Small intestine (tissue), 7 donors: ENCODE results near the gene GPATCH8. TPM values are rescaled to one million over a fixed set of nuclear protein-coding genes. Genes with fewer than 3 reads are reported as not detected.
A peak's percentile ranks its signal among the peaks of the same experiment; 100 is the strongest.
"Not testable (repeated sequence)": the region's sequence is repeated elsewhere in the genome, so short reads cannot be mapped to it uniquely, and the experiment has no call there.

Experiments used
- DNase-seq, 2 donors: peaks; one replicate each; pipeline versions ENCODE4 v3.0.0 to v3.0.0-alpha.2; 2013
- FAIRE-seq: peaks from 2 replicates; lab custom pipeline; 2012; peaks lifted over from hg19 to GRCh38; lab: Jason Lieb, UNC
- H3K27ac ChIP-seq, 3 donors: one replicate each; pipeline ENCODE4 v1.5.1; 2013; ENCODE audit warnings: low read length in 2 of 3, mild to moderate bottlenecking in 2 of 3, control low read depth in 1 of 3, inconsistent platforms in 1 of 3, low read depth in 1 of 3, moderate library complexity in 1 of 3
- H3K27me3 ChIP-seq, 3 donors: one replicate each; pipeline ENCODE4 v1.6.1; 2013; ENCODE audit warnings: low read length in 3 of 3, inconsistent platforms in 1 of 3; ENCODE audit not compliant: control insufficient read depth in 3 of 3, insufficient read depth in 3 of 3
- H3K36me3 ChIP-seq, 3 donors: one replicate each; pipeline ENCODE4 v1.6.1; 2013; ENCODE audit warnings: low read length in 3 of 3, inconsistent platforms in 1 of 3, low read depth in 1 of 3, mild to moderate bottlenecking in 1 of 3, moderate library complexity in 1 of 3; ENCODE audit not compliant: control insufficient read depth in 3 of 3, insufficient read depth in 2 of 3
- H3K4me1 ChIP-seq, 3 donors: one replicate each; pipeline ENCODE4 v1.6.1; 2013; ENCODE audit warnings: low read length in 2 of 3, inconsistent platforms in 1 of 3, low read depth in 1 of 3, mild to moderate bottlenecking in 1 of 3, moderate library complexity in 1 of 3; ENCODE audit not compliant: control insufficient read depth in 3 of 3, insufficient read depth in 2 of 3
- H3K4me3 ChIP-seq, 3 donors: one replicate each; pipeline ENCODE4 v1.5.1; 2013; ENCODE audit warnings: low read length in 3 of 3, control low read depth in 1 of 3, inconsistent platforms in 1 of 3, low read depth in 1 of 3, mild to moderate bottlenecking in 1 of 3, moderate library complexity in 1 of 3
- H3K9me3 ChIP-seq, 2 donors: one replicate each; pipeline ENCODE4 v1.6.1; 2013; ENCODE audit warnings: low read depth in 1 of 2, low read length in 1 of 2; ENCODE audit not compliant: control insufficient read depth in 2 of 2, insufficient read depth in 1 of 2
- WGBS, 3 donors: extraction: QIAGEN DNeasy Blood & Tissue Kit; methylation state at CpG; one replicate each; pipeline ENCODE4 v1.1.7; 2013; 5-methylcytosine and 5-hydroxymethylcytosine counted together
- polyA plus RNA-seq, 4 donors: library from polyadenylated mRNA; stranded (reverse) in 3 of 4; unstranded in 1 of 4; fragments of 200-250 nt in 3 of 4; fragments of 120-200 nt in 1 of 4; gene quantifications; one replicate each; pipeline versions ENCODE4 v1.2.1 to v1.2.3, GENCODE V29; 2013
- donor health status: healthy with polysubstance abuse.
- donor health status: control.
- donor health status: control.
- donor health status: Bipolar disorder and iron deficiency.
- donor health status: healthy.

Gene GPATCH8
- polyA plus RNA-seq, 4 donors, result 7.3 to 29.6 (median 10.7) TPM

- not testable (repeated sequence) for H3K4me3 ChIP-seq, H3K27ac ChIP-seq, H3K9me3 ChIP-seq, H3K36me3 ChIP-seq, DNase-seq, FAIRE-seq
- peaks cover 0 to 15% (median 1%) of the 10 kb centered on the region in 3 donors for H3K4me1 ChIP-seq
- WGBS, 3 donors, result 79 to 88% (median 82%) methylated on average over 5 of the region's 5 CpGs
- H3K27me3 ChIP-seq, result peaks cover 2 to 30% (median 3%) of the 10 kb centered on the region in 3 donors
Observed at GRCh38 chr17:44365051-44365450, 138.2 kb downstream of the GPATCH8 start.

GRCh38 chr17:44363613-44364159, 139.5 kb downstream of the GPATCH8 start, which contains the start of gene FAM171A2:
FAM171A2 (minus strand) TSS chr17:44363853; CDS start chr17:44363714, 139 bp downstream.
- H3K27me3 ChIP-seq, result peaks cover 2 to 32% (median 3%) of the 10 kb centered on the region in 3 donors
- no peak within 1 kb of the TSS for H3K27ac ChIP-seq
- FAIRE-seq (no peak), DNase-seq (peak; percentile 40 to 82)
- H3K9me3 ChIP-seq, result no peaks in the 10 kb centered on the region
- H3K36me3 ChIP-seq, result peaks cover 0 to 8% (median 0%) of the 10 kb centered on the region in 3 donors
- 0 to 1% (median 0%) methylated on average over 26 to 63 of the region's 63 CpGs for WGBS, 3 donors
- peak within 1 kb of the TSS; percentile 31 to 61 (median 55) for H3K4me3 ChIP-seq
- peaks cover 0 to 15% (median 1%) of the 10 kb centered on the region in 3 donors for H3K4me1 ChIP-seq

GRCh38 chr17:44362949-44363612, 140.1 kb downstream of the GPATCH8 start:
- 1 to 2% (median 2%) methylated on average over 30 to 45 of the region's 45 CpGs for WGBS, 3 donors
- no peak overlapping the region for H3K27ac ChIP-seq
- H3K4me3 ChIP-seq, result peak overlapping the region; percentile 31 to 61 (median 55)

GRCh38 chr17:44362459-44362948, 140.7 kb downstream of the GPATCH8 start:
- no peak overlapping the region for H3K27ac ChIP-seq
- FAIRE-seq (no peak), DNase-seq (no peak)
- peaks cover 0 to 9% (median 0%) of the 10 kb centered on the region in 3 donors for H3K36me3 ChIP-seq
- H3K4me3 ChIP-seq, result peak overlapping the region in 1 of 3 donors; percentile 61
- H3K27me3 ChIP-seq, result peaks cover 2 to 32% (median 3%) of the 10 kb centered on the region in 3 donors
- no peaks in the 10 kb centered on the region for H3K9me3 ChIP-seq
- peaks cover 0 to 15% (median 1%) of the 10 kb centered on the region in 3 donors for H3K4me1 ChIP-seq
- WGBS, 3 donors, result 22 to 28% (median 26%) methylated on average over 6 to 11 of the region's 11 CpGs

More at GRCh38 chr17:44362949-44363612, 140.1 kb downstream of the GPATCH8 start:
- Histone ChIP-seq H3K27me3 (peaks cover 2 to 32% (median 3%) of the 10 kb centered on the region in 3 donors), H3K4me1 (peaks cover 0 to 15% (median 1%) of the 10 kb centered on the region in 3 donors), H3K36me3 (peaks cover 0 to 9% (median 0%) of the 10 kb centered on the region in 3 donors), H3K9me3 (no peaks in the 10 kb centered on the region)
- DNase-seq (peak in 1 of 2 donors; percentile 37), FAIRE-seq (no peak)

- Histone ChIP-seq H3K36me3 (peaks cover 0 to 9% (median 0%) of the 10 kb centered on the region in 3 donors), H3K4me3 (no peak overlapping the region), H3K27ac (no peak overlapping the region), H3K27me3 (peaks cover 2 to 27% (median 3%) of the 10 kb centered on the region in 3 donors), H3K9me3 (no peaks in the 10 kb centered on the region), H3K4me1 (peaks cover 0 to 15% (median 1%) of the 10 kb centered on the region in 3 donors)
- DNase-seq, result no peak
- WGBS, 3 donors, result 16 to 55% (median 49%) methylated on average over 11 of the region's 11 CpGs
- no peak for FAIRE-seq
Observed at GRCh38 chr17:44361292-44362260, 141.6 kb downstream of the GPATCH8 start.

GRCh38 chr17:44360826-44361225, 142.4 kb downstream of the GPATCH8 start:
- Histone ChIP-seq H3K4me1 (peaks cover 0 to 15% (median 1%) of the 10 kb centered on the region in 3 donors), H3K4me3 (no peak overlapping the region), H3K27me3 (peaks cover 2 to 22% (median 3%) of the 10 kb centered on the region in 3 donors), H3K27ac (no peak overlapping the region), H3K9me3 (no peaks in the 10 kb centered on the region), H3K36me3 (peaks cover 0 to 13% (median 0%) of the 10 kb centered on the region in 3 donors)
- no peak for FAIRE-seq
- peak in 1 of 2 donors; percentile 23 for DNase-seq
- WGBS, 3 donors, result 34 to 49% (median 47%) methylated on average over 5 of the region's 5 CpGs

GRCh38 chr17:44360144-44360533, 143.1 kb downstream of the GPATCH8 start:
- peaks cover 2 to 22% (median 3%) of the 10 kb centered on the region in 3 donors for H3K27me3 ChIP-seq
- H3K36me3 ChIP-seq, result peaks cover 0 to 20% (median 0%) of the 10 kb centered on the region in 3 donors
- H3K9me3 ChIP-seq, result no peaks in the 10 kb centered on the region
- DNase-seq (no peak), FAIRE-seq (no peak)
- H3K4me1 ChIP-seq, result peaks cover 0 to 15% (median 1%) of the 10 kb centered on the region in 3 donors
- no peak overlapping the region for H3K27ac ChIP-seq
- H3K4me3 ChIP-seq, result no peak overlapping the region
- WGBS, 3 donors, result 49 to 62% (median 53%) methylated on average over 6 of the region's 6 CpGs
